ENCODE data around the gene AURKA. TPM values are rescaled to one million over a fixed set of nuclear protein-coding genes. Genes with fewer than 3 reads are reported as not detected.
"Not testable (repeated sequence)": the region's sequence is repeated elsewhere in the genome, so short reads cannot be mapped to it uniquely, and the experiment has no call there.

The AURKA gene
- total RNA-seq, 1 donor from 2014 or later, result 12.4 TPM

DNA sequence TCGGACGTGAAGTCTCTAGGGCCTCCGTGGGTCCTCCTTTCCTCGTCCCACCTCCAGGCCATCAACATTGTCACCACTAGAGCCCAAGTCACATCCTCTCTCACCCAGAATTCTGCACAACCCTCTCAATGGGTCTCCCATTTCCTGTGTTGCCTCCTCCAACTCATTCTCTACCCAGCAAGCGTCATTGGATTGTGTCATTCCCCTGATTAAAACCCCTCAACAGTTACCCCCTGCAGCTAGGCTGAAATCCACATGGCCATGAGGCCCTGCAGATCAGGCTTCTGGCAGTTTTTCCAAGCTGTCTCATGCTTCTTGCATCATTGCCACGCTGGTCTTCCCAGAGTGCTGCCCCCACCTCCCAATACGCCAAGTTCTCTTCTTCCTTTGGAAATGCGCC lies 46.1 kb downstream of the AURKA start:
- Mint-ChIP-seq H3K4me1 (ENCODE audit: low read depth, unreplicated experiment) (no peaks in the 10 kb centered on the region), H3K9me3 (ENCODE audit: unreplicated experiment) (peaks cover 5% of the 10 kb centered on the region), H3K27ac (ENCODE audit: unreplicated experiment) (no peak overlapping the region), H3K36me3 (ENCODE audit: unreplicated experiment) (peaks cover 4% of the 10 kb centered on the region), H3K4me3 (ENCODE audit: unreplicated experiment) (no peak overlapping the region), H3K27me3 (ENCODE audit: unreplicated experiment) (peaks cover 12% of the 10 kb centered on the region)
- DNase-seq, result no peak
- TF ChIP-seq, protein P1, sequence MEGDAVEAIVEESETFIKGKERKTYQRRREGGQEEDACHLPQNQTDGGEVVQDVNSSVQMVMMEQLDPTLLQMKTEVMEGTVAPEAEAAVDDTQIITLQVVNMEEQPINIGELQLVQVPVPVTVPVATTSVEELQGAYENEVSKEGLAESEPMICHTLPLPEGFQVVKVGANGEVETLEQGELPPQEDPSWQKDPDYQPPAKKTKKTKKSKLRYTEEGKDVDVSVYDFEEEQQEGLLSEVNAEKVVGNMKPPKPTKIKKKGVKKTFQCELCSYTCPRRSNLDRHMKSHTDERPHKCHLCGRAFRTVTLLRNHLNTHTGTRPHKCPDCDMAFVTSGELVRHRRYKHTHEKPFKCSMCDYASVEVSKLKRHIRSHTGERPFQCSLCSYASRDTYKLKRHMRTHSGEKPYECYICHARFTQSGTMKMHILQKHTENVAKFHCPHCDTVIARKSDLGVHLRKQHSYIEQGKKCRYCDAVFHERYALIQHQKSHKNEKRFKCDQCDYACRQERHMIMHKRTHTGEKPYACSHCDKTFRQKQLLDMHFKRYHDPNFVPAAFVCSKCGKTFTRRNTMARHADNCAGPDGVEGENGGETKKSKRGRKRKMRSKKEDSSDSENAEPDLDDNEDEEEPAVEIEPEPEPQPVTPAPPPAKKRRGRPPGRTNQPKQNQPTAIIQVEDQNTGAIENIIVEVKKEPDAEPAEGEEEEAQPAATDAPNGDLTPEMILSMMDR (IDR thresholded peaks at IDR 0.05; ENCODE audit: partially characterized antibody, unreplicated experiment), result no peak

GRCh38 chr20:56343861-56344381 lies 48.1 kb downstream of the AURKA start:
- TF ChIP-seq, protein P1 (IDR thresholded peaks at IDR 0.05; ENCODE audit: partially characterized antibody, unreplicated experiment), result peak; percentile 92
- peak overlapping the region; percentile 81 for H3K4me3 Mint-ChIP-seq (ENCODE audit: unreplicated experiment)
- peaks cover 5% of the 10 kb centered on the region for H3K9me3 Mint-ChIP-seq (ENCODE audit: unreplicated experiment)
- no peak overlapping the region for H3K27ac Mint-ChIP-seq (ENCODE audit: unreplicated experiment)
- no peaks in the 10 kb centered on the region for H3K4me1 Mint-ChIP-seq (ENCODE audit: low read depth, unreplicated experiment)
- peaks cover 12% of the 10 kb centered on the region for H3K27me3 Mint-ChIP-seq (ENCODE audit: unreplicated experiment)
- peaks cover 4% of the 10 kb centered on the region for H3K36me3 Mint-ChIP-seq (ENCODE audit: unreplicated experiment)
- DNase-seq, result peak; percentile 84

DNA sequence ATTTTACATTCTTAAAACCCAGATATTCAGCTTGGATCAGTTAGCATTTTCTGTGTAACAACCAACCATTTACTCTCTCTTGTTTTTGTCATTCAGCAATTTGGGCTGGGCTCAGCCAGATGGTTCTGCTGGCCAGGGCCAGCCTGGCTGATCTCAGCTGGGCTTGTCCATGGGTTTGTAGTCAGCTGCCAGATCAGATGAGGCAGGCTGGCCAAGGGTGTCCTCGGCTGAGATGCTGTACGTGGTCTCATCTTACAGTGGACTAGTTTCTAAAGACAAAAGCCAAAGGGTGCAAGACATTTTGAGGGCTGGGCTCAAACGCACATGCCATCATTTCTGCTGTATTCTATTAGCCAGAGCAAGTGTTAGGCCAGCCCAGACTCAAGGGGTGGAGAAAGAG lies 49.2 kb downstream of the AURKA start:
- Mint-ChIP-seq H3K9me3 (ENCODE audit: unreplicated experiment) (peaks cover 5% of the 10 kb centered on the region), H3K27me3 (ENCODE audit: unreplicated experiment) (peaks cover 10% of the 10 kb centered on the region), H3K4me1 (ENCODE audit: low read depth, unreplicated experiment) (no peaks in the 10 kb centered on the region), H3K36me3 (ENCODE audit: unreplicated experiment) (peaks cover 4% of the 10 kb centered on the region), H3K4me3 (ENCODE audit: unreplicated experiment) (no peak overlapping the region), H3K27ac (ENCODE audit: unreplicated experiment) (no peak overlapping the region)
- no peak for DNase-seq
- TF ChIP-seq, protein P1 (IDR thresholded peaks at IDR 0.05; ENCODE audit: partially characterized antibody, unreplicated experiment), result no peak

DNA sequence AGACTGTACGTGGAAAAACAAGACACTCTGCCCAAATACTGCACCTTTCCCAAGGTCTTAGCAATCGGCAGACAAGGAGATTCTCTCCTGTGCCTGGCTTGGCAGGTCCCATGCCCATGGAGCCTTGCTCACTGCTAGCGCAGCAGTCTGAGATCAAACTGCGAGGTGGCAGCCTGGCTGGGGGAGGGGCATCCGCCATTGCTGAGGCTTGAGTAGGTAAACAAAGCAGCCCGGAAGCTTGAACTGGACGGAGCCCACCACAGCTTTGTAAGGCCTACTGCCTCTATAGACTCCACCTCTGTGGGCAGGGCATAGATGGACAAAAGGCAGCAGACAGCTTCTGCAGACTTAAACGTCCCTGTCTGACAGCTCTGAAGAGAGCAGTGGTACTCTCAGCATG lies 55.3 kb downstream of the AURKA start:
- H3K36me3 Mint-ChIP-seq (ENCODE audit: unreplicated experiment); H3K4me1 Mint-ChIP-seq (ENCODE audit: low read depth, unreplicated experiment); H3K27me3 Mint-ChIP-seq (ENCODE audit: unreplicated experiment); H3K27ac Mint-ChIP-seq (ENCODE audit: unreplicated experiment); H3K9me3 Mint-ChIP-seq (ENCODE audit: unreplicated experiment); DNase-seq; H3K4me3 Mint-ChIP-seq (ENCODE audit: unreplicated experiment): not testable (repeated sequence)

DNA sequence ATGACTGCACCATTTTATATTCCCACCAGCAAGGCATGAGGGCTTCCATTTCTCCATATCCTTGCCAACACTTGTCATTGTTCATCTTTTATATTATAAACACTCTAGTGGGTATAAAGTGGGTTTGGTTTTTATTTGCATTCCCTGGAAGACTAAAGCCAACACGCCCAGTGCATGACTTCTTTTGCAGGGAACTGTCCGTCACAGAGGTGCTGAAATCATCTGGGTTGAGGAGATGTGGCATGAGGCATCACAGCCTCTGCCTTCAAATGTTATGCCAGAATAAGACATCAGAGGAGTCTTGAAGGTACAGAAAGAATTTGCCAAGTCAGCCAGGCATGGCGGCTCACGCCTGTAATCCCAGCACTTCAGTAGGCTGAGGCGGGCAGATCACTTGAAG lies 63.2 kb downstream of the AURKA start:
- Mint-ChIP-seq H3K27me3 (ENCODE audit: unreplicated experiment) (peaks cover 4% of the 10 kb centered on the region), H3K4me3 (ENCODE audit: unreplicated experiment) (no peak overlapping the region), H3K36me3 (ENCODE audit: unreplicated experiment) (peaks cover 9% of the 10 kb centered on the region), H3K9me3 (ENCODE audit: unreplicated experiment) (peaks cover 8% of the 10 kb centered on the region), H3K4me1 (ENCODE audit: low read depth, unreplicated experiment) (no peaks in the 10 kb centered on the region), H3K27ac (ENCODE audit: unreplicated experiment) (no peak overlapping the region)
- TF ChIP-seq, protein P1 (IDR thresholded peaks at IDR 0.05; ENCODE audit: partially characterized antibody, unreplicated experiment), result no peak
- no peak for DNase-seq
